CD4-positive, alpha-beta T cell treated with Interleukin-6 at 100 ng/mL for 8 hours (primary cell): ENCODE results near the gene WDR59.
"Not testable (repeated sequence)": the region's sequence is repeated elsewhere in the genome, so short reads cannot be mapped to it uniquely, and the experiment has no call there.

Experiments
- DNase-seq: peaks from one replicate; pipeline ENCODE4 v3.0.0-alpha.2; 2020; ENCODE audit warnings: mixed read lengths, low spot score

WDR59 gene, protein sequence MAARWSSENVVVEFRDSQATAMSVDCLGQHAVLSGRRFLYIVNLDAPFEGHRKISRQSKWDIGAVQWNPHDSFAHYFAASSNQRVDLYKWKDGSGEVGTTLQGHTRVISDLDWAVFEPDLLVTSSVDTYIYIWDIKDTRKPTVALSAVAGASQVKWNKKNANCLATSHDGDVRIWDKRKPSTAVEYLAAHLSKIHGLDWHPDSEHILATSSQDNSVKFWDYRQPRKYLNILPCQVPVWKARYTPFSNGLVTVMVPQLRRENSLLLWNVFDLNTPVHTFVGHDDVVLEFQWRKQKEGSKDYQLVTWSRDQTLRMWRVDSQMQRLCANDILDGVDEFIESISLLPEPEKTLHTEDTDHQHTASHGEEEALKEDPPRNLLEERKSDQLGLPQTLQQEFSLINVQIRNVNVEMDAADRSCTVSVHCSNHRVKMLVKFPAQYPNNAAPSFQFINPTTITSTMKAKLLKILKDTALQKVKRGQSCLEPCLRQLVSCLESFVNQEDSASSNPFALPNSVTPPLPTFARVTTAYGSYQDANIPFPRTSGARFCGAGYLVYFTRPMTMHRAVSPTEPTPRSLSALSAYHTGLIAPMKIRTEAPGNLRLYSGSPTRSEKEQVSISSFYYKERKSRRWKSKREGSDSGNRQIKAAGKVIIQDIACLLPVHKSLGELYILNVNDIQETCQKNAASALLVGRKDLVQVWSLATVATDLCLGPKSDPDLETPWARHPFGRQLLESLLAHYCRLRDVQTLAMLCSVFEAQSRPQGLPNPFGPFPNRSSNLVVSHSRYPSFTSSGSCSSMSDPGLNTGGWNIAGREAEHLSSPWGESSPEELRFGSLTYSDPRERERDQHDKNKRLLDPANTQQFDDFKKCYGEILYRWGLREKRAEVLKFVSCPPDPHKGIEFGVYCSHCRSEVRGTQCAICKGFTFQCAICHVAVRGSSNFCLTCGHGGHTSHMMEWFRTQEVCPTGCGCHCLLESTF

DNA sequence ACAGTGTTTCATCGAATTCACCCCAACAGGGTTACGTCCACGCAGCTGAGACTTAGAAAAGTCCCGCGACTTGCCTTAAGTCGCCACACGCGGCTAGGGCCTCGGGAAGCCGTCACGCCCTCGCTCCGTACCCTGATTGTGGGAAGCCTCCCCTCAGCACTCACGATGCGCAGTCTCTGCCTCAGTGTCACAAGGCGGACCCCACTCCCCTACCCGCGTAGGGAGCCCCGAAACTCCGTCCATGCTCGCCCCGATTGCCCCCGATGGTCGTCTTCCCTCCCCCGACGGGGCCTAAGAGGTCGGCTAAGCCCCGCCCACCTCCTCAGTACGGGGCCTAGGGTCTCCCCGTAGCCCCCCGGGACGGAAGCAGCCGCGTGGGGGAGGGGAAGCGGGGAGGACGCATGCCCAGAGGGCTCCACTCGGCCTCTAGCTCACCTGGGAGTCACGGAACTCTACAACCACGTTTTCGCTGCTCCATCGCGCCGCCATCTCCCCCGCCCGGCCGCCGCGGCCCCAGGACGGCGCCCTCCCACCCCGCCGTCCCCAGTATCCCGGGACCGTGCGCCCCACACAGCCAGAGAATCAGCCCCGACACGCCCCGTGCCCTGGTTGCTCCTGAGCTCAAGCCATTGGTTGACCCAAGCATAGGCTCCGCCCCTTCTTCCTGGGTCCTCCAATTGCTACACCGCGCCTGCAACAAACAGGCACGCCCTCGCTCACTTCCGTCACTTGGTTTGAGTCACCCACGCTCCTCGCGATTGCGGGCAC lies at the start of gene WDR59:
WDR59 (minus strand) TSS at position 595 of the 768 bp plus-strand sequence; CDS start at position 489, 106 bp downstream.
- DNase-seq: peak; percentile 99

DNA sequence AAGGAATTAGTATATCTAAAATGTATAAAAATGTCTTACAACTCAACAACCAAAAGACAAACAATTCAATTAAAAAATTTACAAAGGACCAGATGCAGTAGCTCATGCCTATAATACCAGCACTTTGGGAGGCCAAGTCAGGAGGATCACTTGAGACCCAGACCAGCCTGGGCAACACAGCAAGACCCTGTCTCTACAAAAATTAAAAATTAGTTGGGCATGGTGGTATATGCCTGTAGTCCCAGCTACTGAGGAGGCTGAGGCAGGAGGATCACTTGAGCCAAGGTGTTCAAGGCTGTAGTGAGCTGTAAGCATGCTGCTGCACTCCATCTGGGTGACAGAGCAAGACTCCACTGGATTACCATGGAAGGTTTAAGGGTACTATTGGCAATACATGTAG lies 47.7 kb upstream of the WDR59 start:
- no peak for DNase-seq

DNA sequence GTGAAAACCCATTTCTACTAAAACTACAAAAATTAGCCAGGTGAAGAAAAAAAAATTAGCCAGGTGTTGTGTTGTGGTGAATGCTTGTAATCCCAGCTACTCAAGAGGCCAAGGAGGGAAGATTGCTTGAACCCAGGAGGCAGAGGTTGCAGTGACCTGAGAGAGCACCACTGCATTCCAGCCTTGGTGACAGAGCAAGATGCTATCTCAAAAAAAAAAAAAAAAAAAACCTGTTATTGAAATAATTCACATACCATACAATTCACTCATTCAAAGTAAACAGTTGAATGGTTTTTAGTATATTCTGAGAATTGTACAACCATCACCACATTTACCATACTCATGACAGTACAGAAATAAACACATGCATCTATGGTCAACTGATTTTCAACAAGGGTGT lies 44.9 kb upstream of the WDR59 start:
- DNase-seq: no peak

DNA sequence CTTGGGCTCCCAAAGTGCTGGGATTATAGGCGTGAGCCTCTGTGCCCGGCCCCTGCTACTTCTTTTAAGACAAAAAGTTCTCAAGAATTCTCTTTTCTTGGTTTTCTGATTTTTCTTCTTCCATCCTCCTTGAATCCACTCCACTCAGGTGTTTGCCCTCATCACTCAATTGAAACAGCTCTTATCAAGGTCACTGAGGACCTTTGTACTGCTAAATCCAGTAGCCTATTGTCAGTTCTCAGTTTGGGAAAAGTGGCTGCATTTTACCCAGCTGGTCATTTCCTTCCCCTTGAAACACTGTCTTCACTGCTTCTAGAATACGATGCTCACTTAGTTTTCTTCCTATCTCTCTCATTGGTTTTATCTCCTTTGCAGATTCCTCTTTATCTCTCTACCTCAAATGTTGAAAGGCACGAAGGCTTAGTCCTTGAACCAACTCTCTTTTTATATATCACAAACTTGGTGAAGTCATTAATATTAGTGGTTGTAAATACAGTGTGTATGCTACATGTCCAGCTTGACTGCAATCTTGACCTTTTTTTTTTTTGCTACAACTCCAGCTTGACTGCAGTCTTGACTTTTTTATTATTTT lies 43.7 kb upstream of the WDR59 start:
- DNase-seq: no peak

DNA sequence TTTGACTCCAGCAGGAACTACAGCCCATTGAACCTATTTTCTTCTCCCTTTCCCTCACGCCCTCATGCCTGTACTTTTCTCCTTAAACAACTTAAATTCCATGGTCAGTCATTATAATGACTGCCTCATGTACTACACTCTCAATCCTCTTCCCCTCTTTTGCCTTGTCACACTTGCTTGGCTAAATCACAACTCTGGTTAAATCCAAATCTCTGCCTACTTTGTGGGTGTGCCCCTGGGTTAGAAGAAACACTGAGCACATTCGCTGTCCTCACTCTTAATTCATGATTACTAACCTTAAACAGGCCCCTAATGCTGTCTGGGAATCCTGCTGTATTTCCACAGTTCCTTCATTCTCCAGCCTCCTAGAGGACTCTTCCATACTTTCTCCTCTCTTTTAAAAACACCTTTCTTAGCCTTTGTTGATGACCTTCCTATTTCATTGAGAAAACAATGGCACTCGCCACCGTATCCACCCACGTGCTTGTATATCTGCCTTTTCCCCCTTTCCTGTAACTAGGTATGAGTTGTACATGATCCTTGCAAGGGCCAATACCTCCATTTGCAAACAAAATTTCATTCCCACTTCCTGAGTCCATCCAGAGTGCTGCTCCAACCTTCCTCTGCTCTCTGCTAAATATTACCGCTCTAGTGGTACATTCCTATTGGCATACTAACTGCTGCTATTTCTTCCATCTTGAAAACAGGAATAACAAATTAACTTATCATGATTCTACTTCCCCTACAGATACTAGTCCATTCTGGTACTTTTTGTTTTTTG lies 42.8 kb upstream of the WDR59 start:
- no peak for DNase-seq

DNA sequence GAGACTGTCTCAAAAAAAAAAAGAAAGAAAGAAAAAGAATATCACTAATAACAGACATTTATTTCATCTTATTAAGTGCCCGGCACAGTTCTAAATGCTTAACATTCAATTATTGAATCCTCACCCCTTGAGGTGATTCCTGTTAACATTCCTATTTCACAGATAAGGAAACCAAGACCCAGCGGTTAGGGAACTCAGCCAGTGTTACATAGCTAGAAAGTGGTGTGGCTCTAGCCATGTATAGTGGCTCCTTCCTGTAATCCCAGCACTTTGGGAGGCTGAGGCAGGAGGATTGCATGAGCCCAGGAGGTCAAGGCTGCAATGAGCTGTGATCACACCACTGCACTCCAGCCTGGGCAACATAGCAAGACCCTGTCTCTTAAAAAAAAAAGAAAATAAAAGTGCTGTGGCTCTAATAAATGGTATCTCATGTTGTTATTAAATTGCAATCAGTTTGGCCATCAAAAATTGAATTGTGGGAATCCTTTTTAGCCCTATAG lies 42.0 kb upstream of the WDR59 start:
- no peak for DNase-seq

DNA sequence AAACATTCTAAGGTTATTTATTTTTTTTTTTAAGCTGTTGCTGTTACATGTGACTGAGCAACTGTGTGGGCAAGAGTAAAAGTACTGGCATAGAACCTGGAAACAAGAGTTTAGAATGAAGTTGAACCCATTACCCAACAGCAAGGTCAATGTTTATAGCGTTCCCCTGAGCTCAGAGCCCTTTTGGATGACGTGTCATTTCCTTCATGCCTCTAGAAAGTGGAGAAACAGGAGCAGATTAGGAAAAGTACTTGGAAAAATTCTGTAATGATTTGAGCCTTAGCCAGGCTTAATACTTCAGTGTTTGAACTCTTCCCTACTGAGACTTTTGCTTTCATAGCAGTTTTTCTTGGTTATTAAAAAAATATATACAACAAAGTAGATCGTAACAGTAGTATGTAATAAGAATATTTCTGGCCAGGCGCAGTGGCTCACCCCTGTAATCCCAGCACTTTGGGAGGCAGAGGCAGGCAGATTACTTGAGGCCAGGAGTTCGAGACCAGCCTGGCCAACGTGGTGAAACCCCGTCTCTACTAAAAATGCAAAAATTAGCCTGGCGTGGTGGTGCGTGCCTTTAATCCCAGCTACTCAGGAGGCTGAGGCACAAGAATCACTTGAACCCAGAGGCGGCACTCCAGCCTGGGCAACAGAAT lies 41.4 kb upstream of the WDR59 start:
- DNase-seq: not testable (repeated sequence)

DNA sequence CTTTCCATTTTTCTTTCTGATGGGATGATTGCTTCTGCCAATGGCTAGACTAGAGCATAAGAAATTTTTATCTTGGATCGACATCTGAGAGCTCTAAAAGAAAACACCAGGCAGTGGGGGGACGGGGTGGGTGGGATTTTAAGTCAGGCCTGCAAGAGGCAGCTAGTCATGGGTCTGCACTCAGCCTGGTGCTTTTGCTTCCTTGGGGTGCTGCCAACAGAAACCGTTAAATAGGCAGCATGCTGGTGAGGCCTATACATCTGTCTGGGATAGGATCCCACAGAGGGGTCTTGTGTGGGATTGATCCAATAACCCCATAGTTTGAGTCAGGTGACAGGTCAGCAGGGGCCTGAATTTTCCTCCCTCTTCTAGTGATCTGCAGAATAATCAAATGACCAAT lies 40.8 kb upstream of the WDR59 start:
- no peak for DNase-seq

DNA sequence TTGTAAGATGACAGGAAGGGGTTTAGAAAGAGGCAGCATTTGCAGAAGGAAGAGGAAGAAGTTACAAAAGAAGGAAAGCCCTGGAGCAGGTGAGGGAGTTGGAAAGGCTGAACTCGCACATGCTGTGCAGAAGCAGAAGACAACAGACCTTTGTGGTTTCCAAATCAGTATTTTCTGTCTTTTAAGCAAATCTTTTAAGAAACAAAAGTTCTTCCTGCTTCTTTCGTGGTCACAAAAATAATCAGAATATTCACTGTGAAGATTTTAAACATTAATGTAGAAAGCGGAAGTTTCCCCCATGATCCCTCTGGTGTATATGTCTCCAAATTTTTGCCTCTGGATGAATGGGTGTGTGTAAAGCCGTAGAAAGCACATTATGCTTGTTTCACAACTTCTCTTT lies 39.7 kb upstream of the WDR59 start:
- no peak for DNase-seq

DNA sequence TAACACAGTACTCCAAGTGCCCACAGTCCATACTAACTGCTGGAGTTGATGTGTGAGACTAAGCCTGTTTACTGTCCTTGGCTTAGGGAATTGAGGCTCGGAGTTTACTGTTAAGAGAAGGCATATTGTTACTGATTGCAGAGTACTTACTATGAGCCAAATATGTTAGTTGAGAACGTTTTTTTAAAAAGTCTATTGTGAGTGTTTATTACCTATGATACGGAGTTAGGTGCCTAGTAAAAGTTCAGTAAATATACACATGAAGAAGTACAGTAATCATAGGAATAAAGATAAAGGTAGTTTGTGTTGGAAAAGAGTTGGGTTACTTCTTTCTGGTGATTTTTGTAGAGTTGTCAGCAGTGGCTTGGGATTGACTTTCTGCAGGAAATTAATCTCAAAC lies 39.3 kb upstream of the WDR59 start:
- no peak for DNase-seq

DNA sequence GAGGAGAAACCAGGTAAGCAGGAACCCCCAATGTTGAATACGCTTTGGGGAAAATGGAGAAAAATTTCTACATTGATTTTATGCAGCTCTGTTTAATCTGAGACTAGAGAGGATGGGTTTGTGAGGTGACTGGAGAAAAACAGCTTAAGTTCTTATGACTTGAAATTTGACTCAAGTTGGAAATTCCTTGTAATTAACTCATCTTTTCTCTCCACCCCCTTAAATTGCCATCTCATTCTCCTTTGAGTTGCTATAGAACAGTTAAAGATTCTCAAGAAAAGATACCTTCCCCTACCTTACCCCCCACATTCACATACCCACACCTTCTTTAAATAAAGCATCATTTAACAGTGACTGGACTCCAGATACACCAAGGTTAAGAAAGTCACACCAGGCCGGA lies 38.1 kb upstream of the WDR59 start:
- DNase-seq: no peak

DNA sequence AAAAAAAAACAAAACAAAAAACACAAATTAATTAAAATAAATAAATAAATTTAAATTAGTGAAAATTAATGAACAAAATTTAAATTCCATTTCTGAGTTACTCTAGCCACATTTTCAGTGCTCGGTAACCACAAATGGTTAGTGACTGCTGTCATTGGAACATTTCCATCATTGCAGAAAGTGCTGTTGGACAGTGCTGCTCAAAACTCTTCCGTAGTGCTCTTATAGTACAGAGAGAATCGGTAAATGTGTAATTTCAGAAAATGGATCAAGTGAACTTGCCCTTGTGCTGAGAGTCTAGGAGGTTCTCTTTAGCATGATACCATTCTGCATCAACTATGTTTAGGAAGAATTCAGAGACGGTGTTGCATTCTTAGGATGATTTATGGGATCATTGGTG lies 37.6 kb upstream of the WDR59 start:
- no peak for DNase-seq

DNA sequence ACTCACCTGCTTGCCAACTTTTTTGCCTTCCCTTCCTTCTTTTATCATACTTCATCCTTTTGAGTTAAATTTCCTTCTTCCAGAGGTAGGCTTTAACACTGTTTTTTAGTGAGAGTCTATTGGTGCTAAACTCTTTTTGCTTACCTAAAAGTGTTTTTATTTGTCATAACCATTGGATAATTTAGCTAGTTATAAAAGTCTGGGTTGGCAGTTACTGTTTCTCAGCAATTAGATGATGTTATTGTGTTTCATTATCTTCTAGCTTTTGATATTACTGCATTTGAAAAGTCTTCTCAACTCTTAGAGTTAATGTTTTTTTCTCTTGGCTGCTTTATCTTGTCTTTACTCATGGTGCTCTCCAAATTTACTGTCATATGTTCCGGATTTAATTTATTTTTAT lies 36.5 kb upstream of the WDR59 start:
- no peak for DNase-seq

DNA sequence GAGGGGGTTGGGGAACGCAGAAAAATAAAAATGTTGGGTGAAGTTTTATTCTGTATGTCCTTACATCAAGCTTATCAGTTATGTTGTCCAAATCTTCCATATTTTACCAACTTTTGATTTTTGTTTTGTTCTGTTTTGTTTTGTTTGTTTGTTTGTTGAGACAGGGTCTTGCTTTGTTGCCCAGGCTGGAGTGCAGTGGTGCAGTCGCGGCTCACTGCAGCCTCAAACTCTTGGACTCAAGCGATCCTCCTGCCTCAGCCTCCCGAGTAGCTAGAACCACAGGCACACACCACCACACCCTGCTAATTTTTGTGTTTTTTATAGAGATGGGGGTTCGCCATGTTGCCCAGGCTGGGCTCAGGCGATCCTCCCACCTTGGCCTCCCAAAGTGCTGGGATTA lies 34.7 kb upstream of the WDR59 start:
- DNase-seq: no peak

DNA sequence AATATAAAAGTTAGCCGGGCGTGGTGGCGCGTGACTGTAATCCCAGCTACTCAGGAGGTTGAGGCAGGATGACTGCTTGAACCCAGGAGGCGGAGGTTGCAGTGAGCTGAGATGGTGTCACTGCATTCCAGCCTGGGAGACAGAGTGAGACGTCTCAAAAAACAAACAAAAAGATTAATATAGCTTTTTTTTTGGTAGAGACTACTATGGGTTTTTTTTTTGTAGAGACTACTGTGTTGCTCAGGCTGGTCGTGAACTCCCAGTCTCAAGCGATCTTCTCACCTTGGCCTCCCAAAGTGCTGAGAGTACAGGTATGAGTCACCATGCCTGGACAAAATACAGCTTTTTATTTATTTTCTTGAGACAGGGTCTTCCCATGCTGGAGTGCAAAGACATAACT lies 34.1 kb upstream of the WDR59 start:
- no peak for DNase-seq

DNA sequence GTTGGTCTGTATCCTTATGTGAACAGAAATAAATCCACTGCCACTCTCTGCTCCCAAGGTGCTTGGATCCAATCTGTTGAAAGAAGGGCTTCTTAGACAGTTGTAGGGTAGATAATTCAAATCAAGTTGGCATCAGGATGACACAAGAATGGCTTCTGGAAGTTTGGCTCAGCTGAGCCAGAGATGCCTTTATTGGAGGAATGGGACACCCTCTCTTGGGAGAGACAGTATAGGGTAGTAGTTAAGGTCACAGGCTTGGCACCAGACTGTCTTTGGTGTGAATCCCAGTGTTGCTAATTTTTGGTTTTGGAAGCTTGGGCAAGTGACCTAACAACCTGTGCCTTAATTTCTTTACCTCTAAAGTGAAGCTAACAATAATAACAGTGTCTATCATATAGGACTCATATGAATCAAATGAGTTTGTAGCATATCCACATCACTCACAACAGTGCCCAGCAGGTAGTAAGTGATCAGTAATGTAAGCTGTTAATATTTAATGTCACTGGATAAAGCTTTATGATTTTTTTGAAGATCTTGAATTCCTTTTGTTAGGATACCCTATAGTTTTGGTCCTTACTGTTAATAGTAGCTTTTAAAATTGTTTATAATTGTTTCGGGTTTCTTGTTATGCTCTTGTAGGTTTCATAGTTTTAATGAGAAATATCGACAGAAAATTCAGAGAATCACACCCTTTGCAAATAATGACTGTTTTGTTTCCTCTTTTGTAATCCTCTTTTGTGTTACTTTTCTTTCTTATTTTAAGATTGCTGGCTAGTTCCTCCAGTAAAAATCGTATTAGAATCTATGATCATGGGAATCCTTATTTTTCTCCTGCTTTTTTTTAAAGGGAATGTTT lies 33.0 kb upstream of the WDR59 start:
- DNase-seq: no peak

DNA sequence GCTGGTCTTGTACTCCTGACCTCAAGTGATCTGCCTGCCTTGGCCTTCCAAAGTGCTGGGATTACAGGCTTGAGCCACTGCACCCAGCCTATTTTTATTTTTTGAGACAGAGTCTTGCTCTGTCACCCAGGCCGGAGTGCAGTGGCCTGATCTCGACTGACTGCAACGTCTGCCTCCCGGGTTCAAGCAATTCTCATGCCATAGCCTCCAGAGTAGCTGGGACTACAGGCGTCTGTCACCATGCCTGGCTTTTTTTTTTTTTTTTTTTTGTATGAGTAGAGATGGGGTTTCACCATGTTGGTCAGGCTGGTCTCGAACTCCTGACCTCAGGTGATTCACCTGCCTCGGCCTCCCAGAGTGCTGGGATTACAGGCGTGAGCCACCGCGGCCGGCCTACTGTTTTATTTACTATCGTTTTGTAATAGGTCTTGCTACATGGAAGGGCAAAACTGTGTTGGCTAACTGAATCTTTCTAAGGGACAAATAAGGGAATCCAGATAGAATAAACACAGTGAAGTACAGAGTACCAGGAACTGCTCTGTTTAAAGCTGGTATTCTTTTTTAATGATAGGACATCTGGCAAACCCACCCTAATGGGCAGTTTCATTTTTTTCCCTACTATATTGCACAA lies 31.6 kb upstream of the WDR59 start:
- DNase-seq: not testable (repeated sequence)

DNA sequence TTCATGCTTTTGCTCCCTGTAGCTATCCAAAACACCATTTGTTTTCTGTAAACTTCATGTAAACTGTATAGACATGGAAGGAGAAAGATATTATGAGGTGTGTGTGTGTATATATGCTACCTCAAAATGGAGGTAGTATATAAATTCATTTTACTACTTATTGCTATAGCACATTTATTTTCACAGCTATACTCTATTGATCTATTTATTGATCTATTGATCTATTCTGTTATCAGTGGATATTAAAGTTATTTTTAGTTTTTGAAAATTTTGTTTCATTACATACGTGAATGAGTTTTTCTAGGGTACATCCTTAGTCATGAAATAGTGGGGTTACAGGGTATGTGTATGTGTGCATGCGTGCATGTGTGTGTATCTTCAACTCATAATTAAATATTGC lies 29.4 kb upstream of the WDR59 start:
- no peak for DNase-seq

DNA sequence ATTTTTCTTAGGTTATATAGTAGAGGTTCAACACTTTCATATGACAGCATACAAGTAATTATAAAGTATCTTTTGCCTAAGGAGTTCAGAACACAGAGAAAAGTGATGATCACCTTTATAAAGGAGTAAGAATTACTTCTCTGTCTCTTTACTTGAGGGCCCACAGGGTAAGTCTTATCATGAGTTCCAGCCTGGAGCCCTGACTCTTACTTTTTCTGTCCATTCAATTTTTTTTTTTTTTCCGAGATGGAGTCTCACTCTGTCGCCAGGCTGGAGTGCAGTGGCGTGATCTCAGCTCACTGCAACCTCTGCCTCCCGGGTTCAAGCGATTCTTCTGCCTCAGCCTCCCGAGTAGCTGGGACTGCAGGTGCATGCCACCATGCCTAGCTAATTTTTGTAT lies 28.2 kb upstream of the WDR59 start:
- DNase-seq: not testable (repeated sequence)
